ENCODE data around the gene FHOD1. TPM values are rescaled to one million over a fixed set of nuclear protein-coding genes. Genes with fewer than 3 reads are reported as not detected.

Gene FHOD1
- total and polyA plus RNA-seq, 9 of the 15 experiments (the other 6 are each of a cell fraction or from before 2014, with no cell fraction given) = 18.7 to 126 (median 32.3) TPM

DNA sequence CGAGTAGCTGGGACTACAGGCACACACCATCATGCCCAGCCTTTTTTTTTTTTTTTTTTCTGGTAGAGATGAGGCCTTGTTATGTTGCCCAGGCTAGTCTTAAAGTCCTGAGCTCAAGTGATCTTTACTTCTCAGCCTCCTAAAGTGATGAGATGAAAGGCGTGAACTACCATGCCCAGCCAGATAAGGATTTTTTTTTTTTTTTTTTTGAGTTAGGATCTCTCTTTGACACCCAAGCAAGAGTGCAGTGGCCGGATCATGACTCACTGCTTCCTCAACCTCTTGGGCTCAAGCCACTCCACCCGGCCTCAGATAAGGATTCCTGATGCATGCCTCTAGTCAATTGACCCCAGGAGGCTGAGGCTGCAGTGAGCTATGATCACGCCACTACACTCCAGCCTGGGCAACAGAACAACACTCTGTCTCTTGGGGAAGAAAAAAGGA, 20.9 kb upstream of the FHOD1 start (continued):
- peak; percentile 39; the same call in 1 of the 2 replicates for TF ChIP-seq ZNF175 (CRISPR knock-in tag; IDR thresholded peaks at IDR 0.05; ENCODE audit: low read depth)
- peak; percentile 97 for TF ChIP-seq JUND (IDR thresholded peaks at IDR 0.05; ENCODE audit: borderline replicate concordance, low read depth, low read length)
- peak; percentile 92; the same call in 2 of the 3 replicates for TF ChIP-seq JUND (tag; IDR thresholded peaks at IDR 0.05; ENCODE audit: borderline replicate concordance, low read depth, low read length)
- no peak for TF ChIP-seq PCBP2 (IDR thresholded peaks at IDR 0.05; ENCODE audit: low read depth, low read length, poor library complexity, severe bottlenecking)
- peak; percentile 78 for TF ChIP-seq SOX6 (IDR thresholded peaks at IDR 0.05)
- 0 out of 4 replicates have a peak, but pooled peaks of 1 of the 2 experiments have one; percentile 11 for TF ChIP-seq TEAD1 (CRISPR knock-in tag; IDR thresholded peaks at IDR 0.05)
- TF ChIP-seq NUFIP1 (IDR thresholded peaks at IDR 0.05; ENCODE audit: partially characterized antibody) = peak; percentile 76
- TF ChIP-seq RFX7 (CRISPR knock-in tag; IDR thresholded peaks at IDR 0.05) = no peak
- peak; percentile 75; the same call in 1 of the 2 replicates for TF ChIP-seq MYNN (IDR thresholded peaks at IDR 0.05)
- TF ChIP-seq MYNN (CRISPR knock-in tag; IDR thresholded peaks at IDR 0.05) = no peak
- TF ChIP-seq, protein P1, sequence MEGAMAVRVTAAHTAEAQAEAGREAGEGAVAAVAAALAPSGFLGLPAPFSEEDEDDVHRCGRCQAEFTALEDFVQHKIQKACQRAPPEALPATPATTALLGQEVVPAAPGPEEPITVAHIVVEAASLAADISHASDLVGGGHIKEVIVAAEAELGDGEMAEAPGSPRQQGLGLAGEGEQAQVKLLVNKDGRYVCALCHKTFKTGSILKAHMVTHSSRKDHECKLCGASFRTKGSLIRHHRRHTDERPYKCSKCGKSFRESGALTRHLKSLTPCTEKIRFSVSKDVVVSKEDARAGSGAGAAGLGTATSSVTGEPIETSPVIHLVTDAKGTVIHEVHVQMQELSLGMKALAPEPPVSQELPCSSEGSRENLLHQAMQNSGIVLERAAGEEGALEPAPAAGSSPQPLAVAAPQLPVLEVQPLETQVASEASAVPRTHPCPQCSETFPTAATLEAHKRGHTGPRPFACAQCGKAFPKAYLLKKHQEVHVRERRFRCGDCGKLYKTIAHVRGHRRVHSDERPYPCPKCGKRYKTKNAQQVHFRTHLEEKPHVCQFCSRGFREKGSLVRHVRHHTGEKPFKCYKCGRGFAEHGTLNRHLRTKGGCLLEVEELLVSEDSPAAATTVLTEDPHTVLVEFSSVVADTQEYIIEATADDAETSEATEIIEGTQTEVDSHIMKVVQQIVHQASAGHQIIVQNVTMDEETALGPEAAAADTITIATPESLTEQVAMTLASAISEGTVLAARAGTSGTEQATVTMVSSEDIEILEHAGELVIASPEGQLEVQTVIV (CRISPR knock-in tag; IDR thresholded peaks at IDR 0.05; ENCODE audit: borderline replicate concordance) = no peak
- TF ChIP-seq L3MBTL2 (IDR thresholded peaks at IDR 0.05) = peak; percentile 88
- TF ChIP-seq NELFE (IDR thresholded peaks at IDR 0.05; ENCODE audit: insufficient read depth, insufficient read length) = no peak
- TF ChIP-seq MIER1 (IDR thresholded peaks at IDR 0.05; ENCODE audit: low read depth) = peak; percentile 63
- TF ChIP-seq, protein P2, sequence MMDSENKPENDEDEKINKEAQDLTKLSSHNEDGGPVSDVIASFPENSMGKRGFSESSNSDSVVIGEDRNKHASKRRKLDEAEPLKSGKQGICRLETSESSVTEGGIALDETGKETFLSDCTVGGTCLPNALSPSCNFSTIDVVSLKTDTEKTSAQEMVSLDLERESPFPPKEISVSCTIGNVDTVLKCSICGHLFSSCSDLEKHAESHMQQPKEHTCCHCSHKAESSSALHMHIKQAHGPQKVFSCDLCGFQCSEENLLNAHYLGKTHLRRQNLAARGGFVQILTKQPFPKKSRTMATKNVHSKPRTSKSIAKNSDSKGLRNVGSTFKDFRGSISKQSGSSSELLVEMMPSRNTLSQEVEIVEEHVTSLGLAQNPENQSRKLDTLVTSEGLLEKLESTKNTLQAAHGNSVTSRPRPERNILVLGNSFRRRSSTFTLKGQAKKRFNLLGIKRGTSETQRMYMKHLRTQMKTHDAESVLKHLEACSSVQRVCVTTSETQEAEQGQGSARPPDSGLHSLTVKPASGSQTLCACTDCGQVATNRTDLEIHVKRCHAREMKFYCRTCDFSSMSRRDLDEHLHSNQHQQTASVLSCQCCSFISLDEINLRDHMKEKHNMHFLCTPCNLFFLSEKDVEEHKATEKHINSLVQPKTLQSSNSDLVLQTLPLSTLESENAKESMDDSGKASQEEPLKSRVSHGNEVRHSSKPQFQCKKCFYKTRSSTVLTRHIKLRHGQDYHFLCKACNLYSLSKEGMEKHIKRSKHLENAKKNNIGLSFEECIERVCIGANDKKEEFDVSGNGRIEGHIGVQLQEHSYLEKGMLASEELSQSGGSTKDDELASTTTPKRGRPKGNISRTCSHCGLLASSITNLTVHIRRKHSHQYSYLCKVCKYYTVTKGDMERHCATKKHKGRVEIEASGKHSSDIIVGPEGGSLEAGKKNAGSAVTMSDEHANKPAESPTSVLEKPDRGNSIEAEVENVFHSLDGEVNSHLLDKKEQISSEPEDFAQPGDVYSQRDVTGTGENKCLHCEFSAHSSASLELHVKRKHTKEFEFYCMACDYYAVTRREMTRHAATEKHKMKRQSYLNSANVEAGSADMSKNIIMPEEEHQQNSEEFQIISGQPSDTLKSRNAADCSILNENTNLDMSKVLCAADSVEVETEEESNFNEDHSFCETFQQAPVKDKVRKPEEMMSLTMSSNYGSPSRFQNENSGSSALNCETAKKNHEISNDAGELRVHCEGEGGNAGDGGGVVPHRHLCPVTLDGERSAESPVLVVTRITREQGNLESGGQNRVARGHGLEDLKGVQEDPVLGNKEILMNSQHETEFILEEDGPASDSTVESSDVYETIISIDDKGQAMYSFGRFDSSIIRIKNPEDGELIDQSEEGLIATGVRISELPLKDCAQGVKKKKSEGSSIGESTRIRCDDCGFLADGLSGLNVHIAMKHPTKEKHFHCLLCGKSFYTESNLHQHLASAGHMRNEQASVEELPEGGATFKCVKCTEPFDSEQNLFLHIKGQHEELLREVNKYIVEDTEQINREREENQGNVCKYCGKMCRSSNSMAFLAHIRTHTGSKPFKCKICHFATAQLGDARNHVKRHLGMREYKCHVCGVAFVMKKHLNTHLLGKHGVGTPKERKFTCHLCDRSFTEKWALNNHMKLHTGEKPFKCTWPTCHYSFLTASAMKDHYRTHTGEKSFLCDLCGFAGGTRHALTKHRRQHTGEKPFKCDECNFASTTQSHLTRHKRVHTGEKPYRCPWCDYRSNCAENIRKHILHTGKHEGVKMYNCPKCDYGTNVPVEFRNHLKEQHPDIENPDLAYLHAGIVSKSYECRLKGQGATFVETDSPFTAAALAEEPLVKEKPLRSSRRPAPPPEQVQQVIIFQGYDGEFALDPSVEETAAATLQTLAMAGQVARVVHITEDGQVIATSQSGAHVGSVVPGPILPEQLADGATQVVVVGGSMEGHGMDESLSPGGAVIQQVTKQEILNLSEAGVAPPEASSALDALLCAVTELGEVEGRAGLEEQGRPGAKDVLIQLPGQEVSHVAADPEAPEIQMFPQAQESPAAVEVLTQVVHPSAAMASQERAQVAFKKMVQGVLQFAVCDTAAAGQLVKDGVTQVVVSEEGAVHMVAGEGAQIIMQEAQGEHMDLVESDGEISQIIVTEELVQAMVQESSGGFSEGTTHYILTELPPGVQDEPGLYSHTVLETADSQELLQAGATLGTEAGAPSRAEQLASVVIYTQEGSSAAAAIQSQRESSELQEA (IDR thresholded peaks at IDR 0.05; ENCODE audit: low read depth) = no peak; the same call in 1 of the 2 replicates
- TF ChIP-seq TCFL5 (CRISPR knock-in tag; conservative IDR thresholded peaks at IDR 0.05) = no peak
- no peak for TF ChIP-seq ZNF121 (CRISPR knock-in tag; conservative IDR thresholded peaks at IDR 0.05)
- TF ChIP-seq, protein P3, sequence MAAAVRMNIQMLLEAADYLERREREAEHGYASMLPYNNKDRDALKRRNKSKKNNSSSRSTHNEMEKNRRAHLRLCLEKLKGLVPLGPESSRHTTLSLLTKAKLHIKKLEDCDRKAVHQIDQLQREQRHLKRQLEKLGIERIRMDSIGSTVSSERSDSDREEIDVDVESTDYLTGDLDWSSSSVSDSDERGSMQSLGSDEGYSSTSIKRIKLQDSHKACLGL (CRISPR knock-in tag; IDR thresholded peaks at IDR 0.05; ENCODE audit: borderline replicate concordance, poor library complexity, severe bottlenecking) = no peak
- peak; percentile 85 for TF ChIP-seq CTBP1 (IDR thresholded peaks at IDR 0.05; ENCODE audit: borderline replicate concordance)

Measured in K562 (cell line).